Measurements from ENCODE around the gene USH2A.

USH2A gene

GRCh38 chr1:215601276-215601675 lies 822.0 kb downstream of the USH2A start:
- TF ChIP-seq TCF12 (IDR thresholded peaks at IDR 0.05; ENCODE audit: low read depth): no peak
- TF ChIP-seq CEBPB (IDR thresholded peaks at IDR 0.05): no peak
- TF ChIP-seq, protein P1, sequence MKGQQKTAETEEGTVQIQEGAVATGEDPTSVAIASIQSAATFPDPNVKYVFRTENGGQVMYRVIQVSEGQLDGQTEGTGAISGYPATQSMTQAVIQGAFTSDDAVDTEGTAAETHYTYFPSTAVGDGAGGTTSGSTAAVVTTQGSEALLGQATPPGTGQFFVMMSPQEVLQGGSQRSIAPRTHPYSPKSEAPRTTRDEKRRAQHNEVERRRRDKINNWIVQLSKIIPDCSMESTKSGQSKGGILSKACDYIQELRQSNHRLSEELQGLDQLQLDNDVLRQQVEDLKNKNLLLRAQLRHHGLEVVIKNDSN (IDR thresholded peaks at IDR 0.05): no peak
- TF ChIP-seq, protein P2, sequence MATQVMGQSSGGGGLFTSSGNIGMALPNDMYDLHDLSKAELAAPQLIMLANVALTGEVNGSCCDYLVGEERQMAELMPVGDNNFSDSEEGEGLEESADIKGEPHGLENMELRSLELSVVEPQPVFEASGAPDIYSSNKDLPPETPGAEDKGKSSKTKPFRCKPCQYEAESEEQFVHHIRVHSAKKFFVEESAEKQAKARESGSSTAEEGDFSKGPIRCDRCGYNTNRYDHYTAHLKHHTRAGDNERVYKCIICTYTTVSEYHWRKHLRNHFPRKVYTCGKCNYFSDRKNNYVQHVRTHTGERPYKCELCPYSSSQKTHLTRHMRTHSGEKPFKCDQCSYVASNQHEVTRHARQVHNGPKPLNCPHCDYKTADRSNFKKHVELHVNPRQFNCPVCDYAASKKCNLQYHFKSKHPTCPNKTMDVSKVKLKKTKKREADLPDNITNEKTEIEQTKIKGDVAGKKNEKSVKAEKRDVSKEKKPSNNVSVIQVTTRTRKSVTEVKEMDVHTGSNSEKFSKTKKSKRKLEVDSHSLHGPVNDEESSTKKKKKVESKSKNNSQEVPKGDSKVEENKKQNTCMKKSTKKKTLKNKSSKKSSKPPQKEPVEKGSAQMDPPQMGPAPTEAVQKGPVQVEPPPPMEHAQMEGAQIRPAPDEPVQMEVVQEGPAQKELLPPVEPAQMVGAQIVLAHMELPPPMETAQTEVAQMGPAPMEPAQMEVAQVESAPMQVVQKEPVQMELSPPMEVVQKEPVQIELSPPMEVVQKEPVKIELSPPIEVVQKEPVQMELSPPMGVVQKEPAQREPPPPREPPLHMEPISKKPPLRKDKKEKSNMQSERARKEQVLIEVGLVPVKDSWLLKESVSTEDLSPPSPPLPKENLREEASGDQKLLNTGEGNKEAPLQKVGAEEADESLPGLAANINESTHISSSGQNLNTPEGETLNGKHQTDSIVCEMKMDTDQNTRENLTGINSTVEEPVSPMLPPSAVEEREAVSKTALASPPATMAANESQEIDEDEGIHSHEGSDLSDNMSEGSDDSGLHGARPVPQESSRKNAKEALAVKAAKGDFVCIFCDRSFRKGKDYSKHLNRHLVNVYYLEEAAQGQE (IDR thresholded peaks at IDR 0.05; ENCODE audit: low read depth): no peak
- TF ChIP-seq EGR1 (IDR thresholded peaks at IDR 0.05): no peak
- TF ChIP-seq, protein P3, sequence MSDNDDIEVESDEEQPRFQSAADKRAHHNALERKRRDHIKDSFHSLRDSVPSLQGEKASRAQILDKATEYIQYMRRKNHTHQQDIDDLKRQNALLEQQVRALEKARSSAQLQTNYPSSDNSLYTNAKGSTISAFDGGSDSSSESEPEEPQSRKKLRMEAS (IDR thresholded peaks at IDR 0.05): no peak
- no peak for TF ChIP-seq EP300 (IDR thresholded peaks at IDR 0.05; ENCODE audit: borderline replicate concordance)
- TF ChIP-seq YY1 (IDR thresholded peaks at IDR 0.05; ENCODE audit: low read depth): no peak
- no peak for TF ChIP-seq NFIC (IDR thresholded peaks at IDR 0.05)
- TF ChIP-seq RAD21 (IDR thresholded peaks at IDR 0.05; ENCODE audit: low read depth): no peak
- TF ChIP-seq FOXM1 (IDR thresholded peaks at IDR 0.05; ENCODE audit: borderline replicate concordance, low read depth): no peak
- no peak for TF ChIP-seq TEAD4 (IDR thresholded peaks at IDR 0.05)
- TF ChIP-seq TAF1 (IDR thresholded peaks at IDR 0.05; ENCODE audit: low read depth): no peak

DNA sequence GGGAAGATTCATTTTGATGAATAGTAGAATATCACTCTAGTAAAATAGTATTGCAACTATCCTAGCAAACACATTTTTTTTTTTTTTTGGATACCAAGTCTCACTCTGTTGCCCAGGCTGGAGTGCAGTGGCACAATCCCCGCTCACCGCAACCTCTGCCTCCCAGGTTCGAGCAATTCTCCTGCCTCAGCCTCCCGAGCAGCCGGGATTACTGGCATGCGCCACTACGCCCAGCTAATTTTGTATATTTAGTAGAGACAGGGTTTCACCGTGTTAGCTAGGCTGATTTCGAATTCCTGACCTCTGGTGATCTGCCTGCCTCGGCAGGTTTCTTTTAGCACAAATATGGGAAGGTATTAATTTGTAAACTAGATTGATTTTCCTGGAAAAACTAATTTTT lies 822.4 kb downstream of the USH2A start:
- TF ChIP-seq NFIC (IDR thresholded peaks at IDR 0.05): no peak
- TF ChIP-seq, protein P2 (IDR thresholded peaks at IDR 0.05; ENCODE audit: low read depth): no peak
- no peak for TF ChIP-seq YY1 (IDR thresholded peaks at IDR 0.05; ENCODE audit: low read depth)
- no peak for TF ChIP-seq TEAD4 (IDR thresholded peaks at IDR 0.05)

DNA sequence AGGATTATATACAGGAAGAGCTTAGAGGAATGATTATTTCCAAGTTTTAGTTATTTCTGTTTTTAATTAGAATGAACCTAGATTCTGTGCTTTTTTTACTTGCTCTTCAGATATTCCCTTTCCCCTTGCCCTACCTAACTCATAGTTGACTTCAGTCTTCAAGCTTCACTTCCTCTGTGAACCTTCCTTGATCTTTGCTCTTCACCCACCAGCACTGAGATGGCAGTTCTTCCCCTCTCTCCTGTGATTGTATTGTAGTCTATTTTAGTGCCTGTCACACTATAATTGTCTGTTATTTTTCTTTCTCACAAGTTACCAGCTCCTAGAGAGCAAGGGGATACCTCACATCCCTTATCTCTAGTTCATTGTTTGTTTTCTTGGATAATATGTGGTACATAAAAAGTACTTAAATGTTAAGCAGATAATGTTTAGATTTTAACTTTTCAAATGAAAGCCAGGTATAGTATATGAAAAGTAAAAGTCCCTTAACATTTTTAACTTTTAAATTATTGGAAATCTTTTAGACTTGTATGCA lies 822.9 kb downstream of the USH2A start:
- no peak for TF ChIP-seq TCF12 (IDR thresholded peaks at IDR 0.05; ENCODE audit: low read depth)

- TF ChIP-seq EP300 (IDR thresholded peaks at IDR 0.05; ENCODE audit: borderline replicate concordance) (no peak), TCF12 (IDR thresholded peaks at IDR 0.05; ENCODE audit: low read depth) (no peak), TEAD4 (IDR thresholded peaks at IDR 0.05) (no peak), YY1 (IDR thresholded peaks at IDR 0.05; ENCODE audit: low read depth) (no peak), EGR1 (IDR thresholded peaks at IDR 0.05) (no peak)
These were observed 823.7 kb downstream of the USH2A start for GRCh38 chr1:215599418-215600074.

DNA sequence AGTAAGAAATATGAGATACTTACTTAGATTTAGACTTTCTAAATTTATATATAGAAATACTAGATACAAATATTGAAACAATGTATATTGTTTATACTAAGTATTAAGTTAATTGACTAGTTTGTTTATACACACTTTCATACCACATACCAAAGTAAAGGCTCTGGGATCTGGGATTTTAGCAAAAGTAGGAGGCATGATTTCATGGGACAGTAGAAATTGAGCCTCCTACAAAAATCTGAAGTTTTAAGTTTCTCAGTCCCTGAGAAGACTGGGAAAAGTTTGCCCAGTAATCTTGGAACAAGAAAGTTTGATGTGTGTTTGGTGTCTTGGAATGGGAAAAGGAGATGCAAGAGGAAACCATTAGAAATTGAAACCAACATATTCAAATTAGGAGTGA lies 825.3 kb downstream of the USH2A start:
- TF ChIP-seq NFIC (IDR thresholded peaks at IDR 0.05) (no peak), EGR1 (IDR thresholded peaks at IDR 0.05) (no peak)

DNA sequence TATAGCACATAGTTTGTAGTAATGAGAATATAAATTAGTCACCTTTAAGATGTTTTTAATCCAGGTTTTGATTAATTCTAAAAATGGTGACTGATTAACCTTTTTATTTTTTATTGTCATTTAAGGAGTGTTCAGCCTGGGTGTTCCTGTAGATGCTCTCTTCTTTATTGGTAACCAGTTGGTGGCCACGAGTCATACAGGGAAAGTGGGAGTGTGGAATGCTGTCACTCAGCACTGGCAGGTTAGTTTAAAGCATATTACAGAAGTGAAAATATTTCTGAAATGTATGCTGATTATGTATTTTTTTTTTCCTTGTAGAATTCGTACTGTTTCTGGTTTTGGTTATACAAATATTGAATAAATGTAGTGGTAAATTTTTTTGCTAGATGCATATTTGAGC lies 828.0 kb downstream of the USH2A start:
- TF ChIP-seq EP300 (IDR thresholded peaks at IDR 0.05; ENCODE audit: borderline replicate concordance) (no peak), TAF1 (IDR thresholded peaks at IDR 0.05; ENCODE audit: low read depth) (no peak), FOXM1 (IDR thresholded peaks at IDR 0.05; ENCODE audit: borderline replicate concordance, low read depth) (no peak), YY1 (IDR thresholded peaks at IDR 0.05; ENCODE audit: low read depth) (no peak), EGR1 (IDR thresholded peaks at IDR 0.05) (no peak), CREB1 (IDR thresholded peaks at IDR 0.05; ENCODE audit: low read depth) (no peak), TEAD4 (IDR thresholded peaks at IDR 0.05) (no peak)
- TF ChIP-seq, protein P1 (IDR thresholded peaks at IDR 0.05): no peak

- TF ChIP-seq EP300 (IDR thresholded peaks at IDR 0.05; ENCODE audit: borderline replicate concordance) (no peak), FOXM1 (IDR thresholded peaks at IDR 0.05; ENCODE audit: borderline replicate concordance, low read depth) (no peak), NFIC (IDR thresholded peaks at IDR 0.05) (no peak), YY1 (IDR thresholded peaks at IDR 0.05; ENCODE audit: low read depth) (no peak), TEAD4 (IDR thresholded peaks at IDR 0.05) (no peak), ZBTB7A (IDR thresholded peaks at IDR 0.05; ENCODE audit: low read depth) (no peak), EGR1 (IDR thresholded peaks at IDR 0.05) (no peak), TCF12 (IDR thresholded peaks at IDR 0.05; ENCODE audit: low read depth) (no peak), CEBPB (IDR thresholded peaks at IDR 0.05) (no peak)
- TF ChIP-seq, protein P1 (IDR thresholded peaks at IDR 0.05): no peak
- TF ChIP-seq, protein P3 (IDR thresholded peaks at IDR 0.05): no peak
These were observed 828.6 kb downstream of the USH2A start for GRCh38 chr1:215594640-215595039.
